ENCODE measurements around the gene DTHD1.

Gene DTHD1

GRCh38 chr4:36269533-36270173, 11.8 kb upstream of the DTHD1 start:
- DNase-seq: no peak

- no peak for DNase-seq
Observed at GRCh38 chr4:36273276-36273675, 8.1 kb upstream of the DTHD1 start.

GRCh38 chr4:36274158-36274557, 7.3 kb upstream of the DTHD1 start:
- DNase-seq: no peak

- no peak for DNase-seq
Observed at GRCh38 chr4:36277533-36277932, 3.9 kb upstream of the DTHD1 start.

- no peak for DNase-seq
Observed at GRCh38 chr4:36278789-36279188, 2.6 kb upstream of the DTHD1 start.

- no peak for DNase-seq
Observed at GRCh38 chr4:36280555-36280954, 861 bp upstream of the DTHD1 start.

DNA sequence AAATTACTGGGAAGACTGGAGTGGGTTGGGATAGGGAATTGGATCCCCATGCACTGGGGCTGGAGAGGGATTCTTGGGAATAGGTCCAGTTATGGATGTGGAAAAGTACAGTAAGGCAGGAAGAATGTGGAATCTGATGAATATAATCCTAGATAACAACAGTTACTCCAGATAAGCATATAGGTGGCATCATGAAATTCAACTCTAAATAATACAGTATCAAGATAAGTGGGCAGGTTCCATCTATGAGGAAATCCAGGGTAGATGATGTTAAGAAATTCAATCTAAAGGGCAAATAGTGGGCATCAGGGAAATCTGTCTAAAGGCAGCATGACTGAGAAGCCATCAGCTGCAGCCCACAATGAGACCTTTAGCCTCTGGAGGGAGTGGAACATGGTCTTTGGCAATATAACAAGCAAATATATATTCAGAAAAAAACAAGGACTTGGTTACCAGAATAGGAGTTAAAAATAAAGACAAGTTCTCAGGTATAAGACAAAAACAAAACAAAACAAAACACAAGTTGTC, 1.2 kb downstream of the DTHD1 start:
- DNase-seq: no peak

DNA sequence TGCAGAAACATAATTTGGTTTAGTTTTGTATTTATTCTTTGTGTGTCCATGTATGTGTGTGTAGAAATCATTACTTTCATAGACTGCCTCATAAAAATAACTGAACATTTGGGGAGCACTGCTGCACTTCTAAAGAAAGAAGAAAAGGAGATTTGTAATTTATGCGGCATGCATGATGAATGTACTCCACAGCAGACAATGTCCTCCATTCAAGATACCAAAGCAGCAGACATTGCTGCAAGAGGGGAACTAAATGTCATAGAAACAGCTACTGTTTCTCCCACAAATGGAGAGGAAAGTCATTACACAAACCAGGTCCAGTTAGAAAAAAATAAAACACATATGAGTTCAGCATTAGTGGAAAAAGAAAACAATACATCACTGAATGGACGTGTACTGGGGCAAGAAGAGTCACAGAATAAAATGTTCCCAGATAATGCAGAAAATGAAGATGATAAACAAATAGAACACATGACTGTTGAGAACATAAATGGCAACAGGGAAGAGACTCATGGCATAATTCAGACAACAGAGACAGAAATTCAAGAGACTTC, 2.6 kb downstream of the DTHD1 start:
- DNase-seq: no peak

DNA sequence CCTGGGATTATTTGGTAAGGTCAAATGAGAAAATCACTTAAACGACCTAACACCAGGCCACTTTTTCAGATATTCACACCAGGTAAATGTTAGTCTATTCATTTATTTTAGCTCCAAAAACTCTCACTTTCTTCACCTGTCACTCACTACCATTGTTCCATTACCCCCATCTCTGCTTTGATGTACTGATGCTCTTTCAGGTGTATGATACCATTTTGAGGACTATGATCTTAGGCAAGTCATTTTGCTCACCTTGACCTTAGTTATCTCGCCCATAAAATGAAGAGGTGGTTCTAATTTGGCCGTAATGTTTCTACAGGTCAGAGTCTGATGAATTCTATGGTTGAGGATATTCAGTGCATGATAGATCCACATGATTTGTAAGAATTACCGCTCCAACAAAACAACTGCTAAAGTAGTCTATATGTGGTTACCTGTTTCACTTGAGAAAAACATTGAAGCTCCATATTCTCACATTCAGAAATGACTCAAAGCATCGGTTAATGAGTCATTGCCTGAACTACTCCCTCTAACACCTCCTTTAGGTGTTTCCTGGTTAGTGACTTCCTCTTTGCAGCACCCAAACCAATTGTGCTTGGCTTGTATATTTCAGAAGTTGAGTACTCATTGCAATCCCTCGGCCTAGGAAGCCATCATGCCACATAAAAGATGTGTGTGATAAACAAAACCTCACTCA, 4.5 kb downstream of the DTHD1 start:
- no peak for DNase-seq

GRCh38 chr4:36286481-36286871, 5.1 kb downstream of the DTHD1 start:
- DNase-seq: no peak

- no peak for DNase-seq
Observed at GRCh38 chr4:36288731-36289426, 7.5 kb downstream of the DTHD1 start.

DNA sequence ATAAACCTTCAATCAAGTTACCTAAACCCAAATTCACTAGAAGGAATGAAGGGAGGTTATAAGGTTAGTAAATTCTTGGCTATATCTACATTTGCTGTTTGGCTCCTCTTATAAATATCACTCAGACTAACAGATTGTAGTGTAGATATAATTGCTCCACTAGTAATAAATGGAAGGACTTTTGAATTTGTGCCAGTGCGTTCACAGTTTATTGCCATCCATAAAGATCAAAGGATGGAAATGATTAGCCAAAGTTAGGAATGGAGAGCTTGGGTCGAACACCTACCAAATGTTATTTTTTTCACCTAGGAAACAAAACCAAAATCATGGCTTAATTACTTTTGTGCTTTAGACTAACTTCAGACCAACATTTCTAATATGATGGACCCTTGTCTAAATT, 9.2 kb downstream of the DTHD1 start:
- no peak for DNase-seq

GRCh38 chr4:36292556-36293188, 11.3 kb downstream of the DTHD1 start:
- DNase-seq: no peak

GRCh38 chr4:36301127-36301526, 19.7 kb downstream of the DTHD1 start:
- DNase-seq: no peak

DNA sequence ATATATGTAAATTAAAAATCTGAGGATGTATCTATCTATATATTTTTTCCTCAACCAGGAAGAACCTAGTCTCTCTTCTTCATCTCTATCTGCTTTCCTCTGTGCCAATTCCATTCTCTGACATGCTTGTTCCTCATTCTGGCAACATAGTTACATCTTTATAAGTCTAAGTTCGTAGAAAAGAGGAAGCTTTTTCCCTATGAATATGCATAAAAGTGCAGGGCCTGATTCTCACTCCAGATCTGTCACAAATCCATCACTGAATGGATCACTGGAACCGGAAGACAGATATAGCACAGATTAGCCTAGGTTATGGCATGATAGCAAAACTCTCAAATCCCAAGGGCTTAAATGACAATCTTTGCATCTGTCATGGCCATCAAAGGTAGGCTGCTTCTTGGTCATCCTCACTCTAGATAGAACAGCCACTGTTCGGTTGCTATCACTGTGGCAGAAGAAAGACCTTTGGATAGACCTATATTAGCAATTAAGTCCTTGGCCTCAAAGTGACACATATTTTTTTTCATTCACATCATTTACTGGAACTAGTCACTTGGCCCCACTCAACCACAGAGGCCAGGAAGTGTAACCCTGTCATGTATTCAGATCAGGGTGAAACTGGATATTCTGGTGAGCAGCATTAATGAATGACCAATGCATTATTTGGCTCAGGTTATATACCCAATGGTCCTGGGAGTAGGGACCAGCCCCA, 22.2 kb downstream of the DTHD1 start:
- DNase-seq: no peak

DNA sequence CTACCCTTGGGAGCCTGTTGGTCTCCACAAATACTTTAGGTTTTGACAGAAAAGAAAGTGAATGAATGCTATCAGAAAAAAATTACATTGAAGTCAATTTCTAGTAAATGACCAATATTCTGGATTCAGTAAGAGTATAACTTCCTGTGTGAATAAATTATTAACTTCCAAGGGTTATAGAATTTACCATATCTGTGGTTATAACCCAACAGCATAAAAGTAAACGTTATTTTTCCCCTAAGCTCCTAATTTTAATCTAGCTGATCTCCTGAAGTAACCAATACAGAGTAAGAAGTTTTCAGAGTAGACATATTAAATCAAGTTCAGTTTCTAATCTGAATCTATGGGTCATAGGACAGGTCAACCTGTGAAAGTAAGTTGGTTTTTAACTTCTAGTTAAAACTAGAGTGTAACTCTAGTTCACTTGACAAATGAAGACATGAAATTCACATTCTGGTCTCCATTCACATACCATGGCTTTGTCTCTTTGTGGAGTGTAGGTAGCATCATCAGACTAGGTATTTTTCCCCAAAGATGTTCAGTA, 22.8 kb downstream of the DTHD1 start:
- no peak for DNase-seq

- DNase-seq: no peak
Observed at GRCh38 chr4:36308150-36308549, 26.7 kb downstream of the DTHD1 start.

- no peak for DNase-seq
Observed at GRCh38 chr4:36310216-36310615, 28.8 kb downstream of the DTHD1 start.

GRCh38 chr4:36310793-36311192, 29.4 kb downstream of the DTHD1 start:
- peak; percentile 67 for DNase-seq

DNA sequence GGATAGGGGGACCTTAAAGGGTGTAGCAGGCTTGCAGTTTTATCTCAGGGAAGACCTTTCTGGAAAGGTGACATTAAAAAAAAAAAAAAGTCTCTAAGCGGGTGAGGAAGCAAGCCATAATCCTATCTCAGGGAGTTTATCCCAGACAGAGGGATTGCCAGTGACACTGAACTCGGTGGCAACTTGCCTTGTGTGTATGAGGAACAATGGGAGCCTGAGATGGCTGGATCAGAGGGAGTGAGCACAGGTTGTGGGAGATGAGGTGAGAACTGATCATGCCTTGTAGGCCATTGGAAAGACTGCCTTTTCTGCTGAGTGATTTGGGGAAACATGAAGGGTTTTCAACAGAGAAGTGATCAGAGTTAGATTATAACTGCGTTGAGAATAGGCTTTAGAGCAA, 31.1 kb downstream of the DTHD1 start:
- DNase-seq: no peak

GRCh38 chr4:36313301-36313700, 31.9 kb downstream of the DTHD1 start:
- DNase-seq: no peak

DNA sequence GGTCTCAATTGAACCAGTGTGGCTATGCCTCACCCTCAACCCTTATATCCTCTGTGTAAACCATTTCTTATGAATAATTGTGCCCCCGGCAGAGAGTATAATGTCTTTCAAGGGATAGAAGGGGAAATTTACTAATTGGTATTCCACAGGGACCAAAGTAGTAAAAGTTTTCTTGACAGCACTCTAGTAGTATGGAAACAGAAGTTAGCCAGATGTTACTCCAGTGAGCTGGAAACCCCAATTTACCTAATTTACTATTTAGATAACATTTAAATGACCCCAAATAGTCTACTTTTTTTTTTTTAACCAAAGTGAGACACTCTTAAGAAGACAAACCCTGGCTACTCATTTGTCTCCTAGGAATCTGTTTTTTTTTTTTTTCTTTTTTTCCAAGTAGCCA, 32.3 kb downstream of the DTHD1 start:
- DNase-seq: no peak
